ENCODE data around the gene IGSF23. TPM values are rescaled to one million over a fixed set of nuclear protein-coding genes. Genes with fewer than 3 reads are reported as not detected.
A peak's percentile ranks its signal among the peaks of the same experiment; 100 is the strongest.

The IGSF23 gene
- total RNA-seq, 4 donors from 2014 or later: 7.5 to 20.7 (median 11.0) TPM; not detected in 1

GRCh38 chr19:44634785-44635184 lies 21.4 kb downstream of the IGSF23 start:
- no peak for DNase-seq
- Histone ChIP-seq H3K9me3 (no peaks in the 10 kb centered on the region), H3K4me1 (peaks cover 0 to 28% (median 0%) of the 10 kb centered on the region in 4 donors), H3K36me3 (no peaks in the 10 kb centered on the region), H3K4me3 (no peak overlapping the region), H3K27ac (no peak overlapping the region), H3K27me3 (no peaks in the 10 kb centered on the region)
- TF ChIP-seq CTCF (IDR thresholded peaks at IDR 0.05) (no peak), POLR2A (IDR thresholded peaks at IDR 0.05) (no peak)

- no peaks in the 10 kb centered on the region for H3K9me3 ChIP-seq
- H3K36me3 ChIP-seq: no peaks in the 10 kb centered on the region
- peak overlapping the region in 1 of 4 donors; percentile 56 for H3K27ac ChIP-seq
- TF ChIP-seq POLR2A (IDR thresholded peaks at IDR 0.05): no peak
- no peak for TF ChIP-seq CTCF (IDR thresholded peaks at IDR 0.05)
- H3K4me1 ChIP-seq: peaks cover 0 to 28% (median 0%) of the 10 kb centered on the region in 4 donors
- no peak for DNase-seq
- H3K27me3 ChIP-seq: no peaks in the 10 kb centered on the region
- no peak overlapping the region for H3K4me3 ChIP-seq
Observed at GRCh38 chr19:44635581-44636438, 22.4 kb downstream of the IGSF23 start.

GRCh38 chr19:44636439-44637389 lies 23.4 kb downstream of the IGSF23 start:
- TF ChIP-seq CTCF (IDR thresholded peaks at IDR 0.05) (no peak), POLR2A (IDR thresholded peaks at IDR 0.05) (no peak)
- Histone ChIP-seq H3K27me3 (no peaks in the 10 kb centered on the region), H3K4me1 (peaks cover 0 to 28% (median 0%) of the 10 kb centered on the region in 4 donors), H3K9me3 (no peaks in the 10 kb centered on the region), H3K27ac (peak overlapping the region in 2 of 4 donors; percentile 56 to 81), H3K36me3 (no peaks in the 10 kb centered on the region), H3K4me3 (no peak overlapping the region)
- DNase-seq: no peak

GRCh38 chr19:44637390-44637764 lies 24.0 kb downstream of the IGSF23 start:
- no peaks in the 10 kb centered on the region for H3K9me3 ChIP-seq
- no peak overlapping the region for H3K4me3 ChIP-seq
- H3K27me3 ChIP-seq: no peaks in the 10 kb centered on the region
- H3K4me1 ChIP-seq: peaks cover 0 to 28% (median 0%) of the 10 kb centered on the region in 4 donors
- TF ChIP-seq POLR2A (IDR thresholded peaks at IDR 0.05) (no peak), CTCF (IDR thresholded peaks at IDR 0.05) (no peak)
- no peak for DNase-seq
- H3K36me3 ChIP-seq: no peaks in the 10 kb centered on the region
- H3K27ac ChIP-seq: peak overlapping the region in 2 of 4 donors; percentile 56 to 81

- DNase-seq: no peak
- Histone ChIP-seq H3K27ac (no peak overlapping the region), H3K4me3 (no peak overlapping the region), H3K36me3 (no peaks in the 10 kb centered on the region), H3K4me1 (peaks cover 0 to 28% (median 4%) of the 10 kb centered on the region in 4 donors), H3K9me3 (no peaks in the 10 kb centered on the region), H3K27me3 (no peaks in the 10 kb centered on the region)
- TF ChIP-seq POLR2A (IDR thresholded peaks at IDR 0.05) (no peak), CTCF (IDR thresholded peaks at IDR 0.05) (no peak)
Observed at GRCh38 chr19:44640518-44640917, 27.2 kb downstream of the IGSF23 start.

Measured in Peyer's patch (tissue), 4 donors.